DMS53 treated with DMSO at 0.1 percent for 48 hours (cell line): ENCODE measurements around the gene ASIC3.

Source experiments
- DNase-seq: peaks from one replicate; lab custom pipeline; 2025; ENCODE audit not compliant: unreplicated experiment; lab: John Stamatoyannopoulos, UW

Gene ASIC3

GRCh38 chr7:151056666-151057505, 8.6 kb downstream of the ASIC3 start:
- no peak for DNase-seq

GRCh38 chr7:151057506-151057988, 9.2 kb downstream of the ASIC3 start, which contains the start of gene CDK5:
Gene CDK5 (minus strand): TSS chr7:151057897. CDS start chr7:151057848, 49 bp downstream.
- DNase-seq: no peak

- DNase-seq: peak; percentile 99
Measured at GRCh38 chr7:151057989-151058780, 9.9 kb downstream of the ASIC3 start.

GRCh38 chr7:151058781-151059366, 10.5 kb downstream of the ASIC3 start:
- DNase-seq: peak; percentile 55

- DNase-seq: peak; percentile 54
Measured at GRCh38 chr7:151059367-151060112, 11.2 kb downstream of the ASIC3 start, which contains the start of gene SLC4A2. Gene SLC4A2 (plus strand): TSS chr7:151059589. CDS start chr7:151061988, 2,399 bp downstream.

GRCh38 chr7:151060113-151060415, 11.7 kb downstream of the ASIC3 start:
- DNase-seq: no peak

- DNase-seq: no peak
Measured at GRCh38 chr7:151060416-151061212, 12.3 kb downstream of the ASIC3 start.

GRCh38 chr7:151061213-151062110, 13.1 kb downstream of the ASIC3 start:
- DNase-seq: no peak

GRCh38 chr7:151062111-151062398, 13.7 kb downstream of the ASIC3 start:
- no peak for DNase-seq

- DNase-seq: peak; percentile 96
Measured at GRCh38 chr7:151062399-151063211, 14.3 kb downstream of the ASIC3 start.

GRCh38 chr7:151063212-151063561, 14.9 kb downstream of the ASIC3 start:
- peak; percentile 19 for DNase-seq

GRCh38 chr7:151064454-151064853, 16.1 kb downstream of the ASIC3 start:
- no peak for DNase-seq

GRCh38 chr7:151064993-151065392, 16.7 kb downstream of the ASIC3 start:
- no peak for DNase-seq

- DNase-seq: no peak
Measured at GRCh38 chr7:151065516-151065915, 17.2 kb downstream of the ASIC3 start.

- no peak for DNase-seq
Measured at GRCh38 chr7:151066273-151066974, 18.1 kb downstream of the ASIC3 start.

- no peak for DNase-seq
Measured at GRCh38 chr7:151068069-151068773, 19.9 kb downstream of the ASIC3 start.

GRCh38 chr7:151069841-151070573, 21.7 kb downstream of the ASIC3 start:
- no peak for DNase-seq
